Mucosa of descending colon (tissue), 3 donors: Measurements from ENCODE around the gene TRIP12. TPM values are rescaled to one million over a fixed set of nuclear protein-coding genes. Genes with fewer than 3 reads are reported as not detected.

ENCODE experiments used
- ATAC-seq: fragments of 200-7000 bp; cut with Tn5 transposase; one replicate; pipeline ENCODE4 v1.9.1; 2020; ENCODE audit warnings: mild to moderate bottlenecking, moderate library complexity
- DNase-seq, 3 donors: peaks; one replicate each; pipeline ENCODE4 v3.0.0-alpha.2; 2020
- H3K36me3 ChIP-seq: fragments of 200-600 bp; one replicate; pipeline ENCODE4 v1.8.0; 2021; ENCODE audit warnings: low read depth, mild to moderate bottlenecking
- H3K4me1 ChIP-seq: fragments of 200-600 bp; one replicate; pipeline ENCODE4 v1.8.0; 2021; ENCODE audit warnings: low read depth, mild to moderate bottlenecking
- H3K4me3 ChIP-seq: fragments of 200-600 bp; one replicate; pipeline ENCODE4 v1.8.0; 2021; ENCODE audit warnings: mild to moderate bottlenecking
- H3K9me3 ChIP-seq: fragments of 200-600 bp; one replicate; pipeline ENCODE4 v1.8.0; 2021; ENCODE audit warnings: mild to moderate bottlenecking
- CTCF ChIP-seq: fragments of 200-600 bp; IDR thresholded peaks from one replicate; pipeline ENCODE4 v1.8.0; 2022; ENCODE audit warnings: antibody characterized with exemption, mild to moderate bottlenecking
- intact Hi-C, 2 donors: fragments of 100-400 bp; cut with DNase I in 1 of 2; cut with micrococcal nuclease in 1 of 2; formaldehyde crosslinking; loops; one replicate each; pipeline versions ENCODE4 v1.11.0 to v1.11.1; 2022; cut with DNase I, micrococcal nuclease
- total RNA-seq, 3 donors: library from RNA; stranded (reverse); fragmentation: NEBNext Ultra II Directional in 2 of 3; extraction: Animal tissue kit (Norgen Biotek cat#: 25700) in 2 of 3; gene quantifications; one replicate each; pipeline versions ENCODE4 v1.2.1 to v1.2.4, GENCODE V29; 2021 to 2023
- donor health status: DM: no; HTN: no; CAD: no; lungs with moderate emphysema.
- donor health status: DM: no; HTN: no; CAD: no.
- donor health status: DM: no; HTN: yes; CAD: no.

TRIP12 gene
- total RNA-seq, 3 donors from 2014 or later: 196 to 240 (median 202) TPM

- no peaks in the 10 kb centered on the region for H3K36me3 ChIP-seq
- DNase-seq: no peak
- intact Hi-C loops: no loop called here
These were observed 187.4 kb downstream of the TRIP12 start for GRCh38 chr2:229734410-229734809.

GRCh38 chr2:229733611-229734245 is 188.1 kb downstream of the TRIP12 start:
- Histone ChIP-seq H3K4me3 (no peak overlapping the region), H3K9me3 (peaks cover 12% of the 10 kb centered on the region), H3K36me3 (no peaks in the 10 kb centered on the region), H3K4me1 (no peaks in the 10 kb centered on the region)
- DNase-seq (no peak), ATAC-seq (no peak)
- intact Hi-C loops: no loop called here
- TF ChIP-seq CTCF: no peak

More at GRCh38 chr2:229734410-229734809, 187.4 kb downstream of the TRIP12 start:
- Histone ChIP-seq H3K4me3 (no peak overlapping the region), H3K4me1 (no peaks in the 10 kb centered on the region), H3K9me3 (peaks cover 12% of the 10 kb centered on the region)
- TF ChIP-seq CTCF: no peak
- ATAC-seq: no peak

- no peak for ATAC-seq
- Histone ChIP-seq H3K36me3 (no peaks in the 10 kb centered on the region), H3K4me3 (no peak overlapping the region), H3K9me3 (peaks cover 9% of the 10 kb centered on the region), H3K4me1 (no peaks in the 10 kb centered on the region)
- intact Hi-C loops: no loop called here
- no peak for TF ChIP-seq CTCF
- DNase-seq: no peak
These were observed 188.9 kb downstream of the TRIP12 start for GRCh38 chr2:229732897-229733296.

GRCh38 chr2:229731916-229732315 is 189.9 kb downstream of the TRIP12 start:
- Histone ChIP-seq H3K4me3 (no peak overlapping the region), H3K36me3 (no peaks in the 10 kb centered on the region), H3K9me3 (no peaks in the 10 kb centered on the region), H3K4me1 (no peaks in the 10 kb centered on the region)
- intact Hi-C loops: no loop called here
- no peak for TF ChIP-seq CTCF
- DNase-seq: no peak
- ATAC-seq: no peak

- H3K9me3 ChIP-seq: no peaks in the 10 kb centered on the region
- no peak overlapping the region for H3K4me3 ChIP-seq
- TF ChIP-seq CTCF: no peak
- no peaks in the 10 kb centered on the region for H3K4me1 ChIP-seq
- intact Hi-C loops: no loop called here
- no peaks in the 10 kb centered on the region for H3K36me3 ChIP-seq
- no peak for DNase-seq
- ATAC-seq: no peak
These were observed 190.4 kb downstream of the TRIP12 start for GRCh38 chr2:229731363-229731762.

GRCh38 chr2:229728370-229728769 is 193.4 kb downstream of the TRIP12 start:
- Histone ChIP-seq H3K4me1 (no peaks in the 10 kb centered on the region), H3K4me3 (no peak overlapping the region), H3K36me3 (no peaks in the 10 kb centered on the region), H3K9me3 (no peaks in the 10 kb centered on the region)
- TF ChIP-seq CTCF: no peak
- DNase-seq (no peak), ATAC-seq (no peak)
- intact Hi-C loops: no loop called here
